ENCODE measurements around the gene CAMTA1. TPM values are rescaled to one million over a fixed set of nuclear protein-coding genes. Genes with fewer than 3 reads are reported as not detected.

Gene CAMTA1
- total and polyA plus RNA-seq, 9 of the 15 experiments (the other 6 are each of a cell fraction or from before 2014, with no cell fraction given): 43.9 to 161 (median 65.9) TPM

DNA sequence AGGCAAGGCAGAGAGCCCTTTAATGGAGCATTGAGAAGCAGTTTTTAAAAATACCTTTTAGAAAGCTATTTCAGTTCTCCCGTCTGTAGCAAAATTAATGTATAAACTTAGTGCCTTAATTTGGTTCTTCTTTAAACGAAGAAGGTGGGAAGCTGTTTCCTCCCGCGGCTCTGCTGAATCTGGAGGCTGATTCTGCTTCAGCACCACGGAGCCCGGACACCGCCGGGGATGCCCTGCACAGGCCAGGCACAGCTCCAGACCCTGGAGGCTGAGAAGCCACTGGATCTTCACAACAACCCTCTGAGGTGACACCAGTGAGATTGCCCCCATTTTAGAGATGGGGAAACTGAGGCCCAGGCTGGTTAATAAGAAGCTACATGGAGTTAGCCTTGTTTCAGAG is 810.1 kb downstream of the CAMTA1 start:
- Histone ChIP-seq H3K9me3 (replicated peaks; ENCODE audit: control insufficient read depth, insufficient read depth, low read depth, low read length) (no peaks in the 10 kb centered on the region), H3K4me2 (ENCODE audit: insufficient read depth, low read length) (no peak overlapping the region), H3K27me3 (ENCODE audit: control insufficient read depth in 2 of 2, insufficient read depth in 2 of 2, low read length in 2 of 2) (peaks cover 17 to 46% of the 10 kb centered on the region in 2 experiments; a peak in 4 of 5 replicates), H3K79me2 (ENCODE audit: control insufficient read depth, insufficient read depth, low read length) (no peaks in the 10 kb centered on the region), H3K9me1 (ENCODE audit: control insufficient read depth, insufficient read depth, low read length) (no peaks in the 10 kb centered on the region), H3K36me3 (ENCODE audit: control insufficient read depth, insufficient read depth, low read length) (no peaks in the 10 kb centered on the region), H4K20me1 (replicated peaks; ENCODE audit: control insufficient read depth, insufficient read depth, low read length) (peaks cover 22% of the 10 kb centered on the region), H3K9ac (ENCODE audit: insufficient read depth in 1 of 2, low read depth in 2 of 2, low read length in 2 of 2) (no peak overlapping the region), H3K27ac (ENCODE audit: extremely low read depth, low read depth, low read length) (no peak overlapping the region), H2AFZ (ENCODE audit: low read depth, low read length) (no peak overlapping the region), H3K4me3 (no peak overlapping the region), H3K4me1 (replicated peaks in 1 of 2; ENCODE audit: control insufficient read depth in 2 of 2, insufficient read depth in 2 of 2, low read length in 2 of 2) (no peaks in the 10 kb centered on the region)
- in situ Hi-C loops (cut with MboI): no loop called here
- FAIRE-seq (no peak), ATAC-seq (no peak), DNase-seq (ENCODE audit: extremely low read depth in 1 of 4, low spot score in 3 of 4) (no peak)
- intact Hi-C loops (cut with micrococcal nuclease): no loop called here
- TF ChIP-seq, protein P1, sequence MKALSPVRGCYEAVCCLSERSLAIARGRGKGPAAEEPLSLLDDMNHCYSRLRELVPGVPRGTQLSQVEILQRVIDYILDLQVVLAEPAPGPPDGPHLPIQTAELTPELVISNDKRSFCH (CRISPR knock-in tag; IDR thresholded peaks at IDR 0.05): no peak
- TF ChIP-seq, protein P1 (tag; IDR thresholded peaks at IDR 0.05): no peak
- TF ChIP-seq BCOR (IDR thresholded peaks at IDR 0.05): 0 out of 2 replicates have a peak, but pooled peaks have one; percentile 21
- TF ChIP-seq, protein P2, sequence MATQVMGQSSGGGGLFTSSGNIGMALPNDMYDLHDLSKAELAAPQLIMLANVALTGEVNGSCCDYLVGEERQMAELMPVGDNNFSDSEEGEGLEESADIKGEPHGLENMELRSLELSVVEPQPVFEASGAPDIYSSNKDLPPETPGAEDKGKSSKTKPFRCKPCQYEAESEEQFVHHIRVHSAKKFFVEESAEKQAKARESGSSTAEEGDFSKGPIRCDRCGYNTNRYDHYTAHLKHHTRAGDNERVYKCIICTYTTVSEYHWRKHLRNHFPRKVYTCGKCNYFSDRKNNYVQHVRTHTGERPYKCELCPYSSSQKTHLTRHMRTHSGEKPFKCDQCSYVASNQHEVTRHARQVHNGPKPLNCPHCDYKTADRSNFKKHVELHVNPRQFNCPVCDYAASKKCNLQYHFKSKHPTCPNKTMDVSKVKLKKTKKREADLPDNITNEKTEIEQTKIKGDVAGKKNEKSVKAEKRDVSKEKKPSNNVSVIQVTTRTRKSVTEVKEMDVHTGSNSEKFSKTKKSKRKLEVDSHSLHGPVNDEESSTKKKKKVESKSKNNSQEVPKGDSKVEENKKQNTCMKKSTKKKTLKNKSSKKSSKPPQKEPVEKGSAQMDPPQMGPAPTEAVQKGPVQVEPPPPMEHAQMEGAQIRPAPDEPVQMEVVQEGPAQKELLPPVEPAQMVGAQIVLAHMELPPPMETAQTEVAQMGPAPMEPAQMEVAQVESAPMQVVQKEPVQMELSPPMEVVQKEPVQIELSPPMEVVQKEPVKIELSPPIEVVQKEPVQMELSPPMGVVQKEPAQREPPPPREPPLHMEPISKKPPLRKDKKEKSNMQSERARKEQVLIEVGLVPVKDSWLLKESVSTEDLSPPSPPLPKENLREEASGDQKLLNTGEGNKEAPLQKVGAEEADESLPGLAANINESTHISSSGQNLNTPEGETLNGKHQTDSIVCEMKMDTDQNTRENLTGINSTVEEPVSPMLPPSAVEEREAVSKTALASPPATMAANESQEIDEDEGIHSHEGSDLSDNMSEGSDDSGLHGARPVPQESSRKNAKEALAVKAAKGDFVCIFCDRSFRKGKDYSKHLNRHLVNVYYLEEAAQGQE (IDR thresholded peaks at IDR 0.05; ENCODE audit: borderline replicate concordance): peak; percentile 54
- TF ChIP-seq, protein P2 (CRISPR knock-in tag; IDR thresholded peaks at IDR 0.05; ENCODE audit: low read depth): no peak
- TF ChIP-seq, protein P3, sequence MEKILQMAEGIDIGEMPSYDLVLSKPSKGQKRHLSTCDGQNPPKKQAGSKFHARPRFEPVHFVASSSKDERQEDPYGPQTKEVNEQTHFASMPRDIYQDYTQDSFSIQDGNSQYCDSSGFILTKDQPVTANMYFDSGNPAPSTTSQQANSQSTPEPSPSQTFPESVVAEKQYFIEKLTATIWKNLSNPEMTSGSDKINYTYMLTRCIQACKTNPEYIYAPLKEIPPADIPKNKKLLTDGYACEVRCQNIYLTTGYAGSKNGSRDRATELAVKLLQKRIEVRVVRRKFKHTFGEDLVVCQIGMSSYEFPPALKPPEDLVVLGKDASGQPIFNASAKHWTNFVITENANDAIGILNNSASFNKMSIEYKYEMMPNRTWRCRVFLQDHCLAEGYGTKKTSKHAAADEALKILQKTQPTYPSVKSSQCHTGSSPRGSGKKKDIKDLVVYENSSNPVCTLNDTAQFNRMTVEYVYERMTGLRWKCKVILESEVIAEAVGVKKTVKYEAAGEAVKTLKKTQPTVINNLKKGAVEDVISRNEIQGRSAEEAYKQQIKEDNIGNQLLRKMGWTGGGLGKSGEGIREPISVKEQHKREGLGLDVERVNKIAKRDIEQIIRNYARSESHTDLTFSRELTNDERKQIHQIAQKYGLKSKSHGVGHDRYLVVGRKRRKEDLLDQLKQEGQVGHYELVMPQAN (IDR thresholded peaks at IDR 0.05; ENCODE audit: borderline replicate concordance): no peak
- 0% methylated on average over 8 of the region's 8 CpGs for WGBS (ENCODE audit: insufficient coverage, low coverage, missing lambda C conversion rate)
- no TSS peak for BruUV-seq (replicated peaks)
- ChIA-PET POLR2A (interaction anchor here (0.6 to 1.4 kb wide), 3 partner anchors 40 to 1220 kb away, joined by 3 read pairs; no protein-coding TSS in a partner anchor), CTCF (ENCODE audit: low intra/inter-chr PET ratio) (interaction anchor here (0.5 kb wide), 1 partner anchor 865 kb away, joined by 4 read pairs; no protein-coding TSS in a partner anchor)
